Hypothalamus (tissue), 51 donors: ENCODE measurements around the gene RPTOR.
"Not testable (repeated sequence)": the region's sequence is repeated elsewhere in the genome, so short reads cannot be mapped to it uniquely, and the experiment has no call there.

Experiments
- DNase-seq, 51 donors: peaks; one replicate each; lab custom pipeline; 2025; lab: John Stamatoyannopoulos, UW

The RPTOR gene

GRCh38 chr17:80681215-80681614 lies 136.6 kb downstream of the RPTOR start:
- no peak for DNase-seq

GRCh38 chr17:80682372-80682771 lies 137.7 kb downstream of the RPTOR start:
- no peak for DNase-seq

GRCh38 chr17:80683625-80684104 lies 139.0 kb downstream of the RPTOR start:
- DNase-seq: peak in 16 of 51 donors; percentile 12 to 64 (median 36)

- no peak for DNase-seq
These were observed 143.2 kb downstream of the RPTOR start for GRCh38 chr17:80687839-80688238.

- no peak for DNase-seq
These were observed 144.5 kb downstream of the RPTOR start for GRCh38 chr17:80689129-80689619.

- DNase-seq: no peak
These were observed 147.1 kb downstream of the RPTOR start for GRCh38 chr17:80691784-80692183.

GRCh38 chr17:80692931-80693467 lies 148.4 kb downstream of the RPTOR start:
- peak in 1 of 51 donors; percentile 23 for DNase-seq

GRCh38 chr17:80693511-80693910 lies 148.9 kb downstream of the RPTOR start:
- no peak for DNase-seq

GRCh38 chr17:80694085-80694991 lies 149.7 kb downstream of the RPTOR start:
- DNase-seq: no peak

- no peak for DNase-seq
These were observed 150.6 kb downstream of the RPTOR start for GRCh38 chr17:80694992-80695912.

- DNase-seq: no peak
These were observed 151.3 kb downstream of the RPTOR start for GRCh38 chr17:80695979-80696378.

GRCh38 chr17:80696456-80696855 lies 151.8 kb downstream of the RPTOR start:
- no peak for DNase-seq

- DNase-seq: no peak
These were observed 152.3 kb downstream of the RPTOR start for GRCh38 chr17:80696964-80697363.

GRCh38 chr17:80698297-80698696 lies 153.7 kb downstream of the RPTOR start:
- no peak for DNase-seq

GRCh38 chr17:80699205-80699604 lies 154.6 kb downstream of the RPTOR start:
- not testable (repeated sequence) for DNase-seq

- DNase-seq: no peak
These were observed 157.1 kb downstream of the RPTOR start for GRCh38 chr17:80701730-80702129.

GRCh38 chr17:80702315-80703141 lies 157.9 kb downstream of the RPTOR start:
- DNase-seq: no peak

GRCh38 chr17:80703142-80703478 lies 158.5 kb downstream of the RPTOR start:
- no peak for DNase-seq

GRCh38 chr17:80704381-80704819 lies 159.8 kb downstream of the RPTOR start:
- no peak for DNase-seq

- no peak for DNase-seq
These were observed 160.3 kb downstream of the RPTOR start for GRCh38 chr17:80704894-80705293.
